ENCODE measurements around the gene CDK5R2.

- TF ChIP-seq CTCF (conservative IDR thresholded peaks at IDR 0.05): peak; percentile 73; the same call in 1 of the 2 replicates
- TF ChIP-seq EZH2 (IDR thresholded peaks at IDR 0.05; ENCODE audit: low read depth): no peak
Observed at GRCh38 chr2:219010162-219010756, 50.8 kb downstream of the CDK5R2 start.
